HPDE6-E6E7 (cell line): ENCODE results near the gene CACNA2D3.
A peak's percentile ranks its signal among the peaks of the same experiment; 100 is the strongest.

ENCODE experiments used
- DNase-seq: peaks from one replicate; pipeline ENCODE4 v3.0.0; 2011; ENCODE audit warnings: missing footprints; ENCODE audit errors: extremely low spot score

The CACNA2D3 gene

GRCh38 chr3:54847361-54847760, 725.0 kb downstream of the CACNA2D3 start:
- DNase-seq, result no peak

- no peak for DNase-seq
These were observed 727.0 kb downstream of the CACNA2D3 start for GRCh38 chr3:54849360-54849759.

- no peak for DNase-seq
These were observed 728.2 kb downstream of the CACNA2D3 start for GRCh38 chr3:54850484-54851018.

- peak; percentile 11 for DNase-seq
These were observed 731.4 kb downstream of the CACNA2D3 start for GRCh38 chr3:54853573-54854404.

- DNase-seq, result no peak
These were observed 733.9 kb downstream of the CACNA2D3 start for GRCh38 chr3:54856271-54856670.

GRCh38 chr3:54857343-54857742, 735.0 kb downstream of the CACNA2D3 start:
- DNase-seq, result no peak

- no peak for DNase-seq
These were observed 735.9 kb downstream of the CACNA2D3 start for GRCh38 chr3:54858093-54858785.

- DNase-seq, result no peak
These were observed 736.8 kb downstream of the CACNA2D3 start for GRCh38 chr3:54859184-54859583.

- DNase-seq, result no peak
These were observed 739.1 kb downstream of the CACNA2D3 start for GRCh38 chr3:54861248-54862067.

GRCh38 chr3:54862526-54862925, 740.2 kb downstream of the CACNA2D3 start:
- DNase-seq, result no peak

GRCh38 chr3:54863366-54863765, 741.0 kb downstream of the CACNA2D3 start:
- DNase-seq, result no peak

GRCh38 chr3:54863786-54864185, 741.4 kb downstream of the CACNA2D3 start:
- DNase-seq, result no peak

- DNase-seq, result no peak
These were observed 743.0 kb downstream of the CACNA2D3 start for GRCh38 chr3:54865316-54865715.

- no peak for DNase-seq
These were observed 743.9 kb downstream of the CACNA2D3 start for GRCh38 chr3:54866251-54866650.

GRCh38 chr3:54870423-54870822, 748.1 kb downstream of the CACNA2D3 start:
- DNase-seq, result no peak

- no peak for DNase-seq
These were observed 749.5 kb downstream of the CACNA2D3 start for GRCh38 chr3:54871867-54872266.

- DNase-seq, result no peak
These were observed 751.0 kb downstream of the CACNA2D3 start for GRCh38 chr3:54873059-54874010.

- DNase-seq, result no peak
These were observed 752.6 kb downstream of the CACNA2D3 start for GRCh38 chr3:54874816-54875556.

- DNase-seq, result no peak
These were observed 753.4 kb downstream of the CACNA2D3 start for GRCh38 chr3:54875596-54876268.

GRCh38 chr3:54876694-54877093, 754.3 kb downstream of the CACNA2D3 start:
- no peak for DNase-seq
